ENCODE measurements around the gene PTPN6. TPM values are rescaled to one million over a fixed set of nuclear protein-coding genes. Genes with fewer than 3 reads are reported as not detected.

PTPN6 gene
- total and polyA plus RNA-seq, 9 of the 15 experiments (the other 6 are each of a cell fraction or from before 2014, with no cell fraction given): 1.5 to 5.1 (median 3.9) TPM

GRCh38 chr12:6904280-6905276, 46.6 kb upstream of the PTPN6 start, which contains the start of gene LRRC23 (continued):
- peak; percentile 51 for TF ChIP-seq RBFOX2 (IDR thresholded peaks at IDR 0.05; ENCODE audit: low read depth, low read length)
- peak; percentile 60 to 68; a peak in 3 of 4 replicates for TF ChIP-seq NRF1 (conservative IDR thresholded peaks at IDR 0.05 in 1 of 2, IDR thresholded peaks at IDR 0.05 in 1 of 2)
- peak; percentile 24; the same call in 1 of the 2 replicates for TF ChIP-seq FOXM1 (IDR thresholded peaks at IDR 0.05; ENCODE audit: low read depth)
- no peak for TF ChIP-seq FOXM1 (CRISPR knock-in tag; IDR thresholded peaks at IDR 0.05; ENCODE audit: low read depth)
- no peak for TF ChIP-seq ATF1 (CRISPR knock-in tag; IDR thresholded peaks at IDR 0.05)
- peak; percentile 82 for TF ChIP-seq ATF1 (tag; IDR thresholded peaks at IDR 0.05)
- peak; percentile 92 for TF ChIP-seq ZFP91 (CRISPR knock-in tag; IDR thresholded peaks at IDR 0.05)
- TF ChIP-seq SAP30 (IDR thresholded peaks at IDR 0.05; ENCODE audit: borderline replicate concordance, insufficient read depth, low read depth, low read length, poor library complexity, severe bottlenecking): peak; percentile 43
- TF ChIP-seq CEBPZ (IDR thresholded peaks at IDR 0.05; ENCODE audit: borderline replicate concordance, low read depth, low read length): no peak
- peak; percentile 54 for TF ChIP-seq CXXC5 (CRISPR knock-in tag; IDR thresholded peaks at IDR 0.05)
- TF ChIP-seq ELF1 (tag; IDR thresholded peaks at IDR 0.05): peak; percentile 47; the same call in 1 of the 2 replicates
- TF ChIP-seq CREM (IDR thresholded peaks at IDR 0.05; ENCODE audit: low read depth): peak; percentile 85
- peak; percentile 66; the same call in 1 of the 2 replicates for TF ChIP-seq PHF8 (IDR thresholded peaks at IDR 0.05; ENCODE audit: borderline replicate concordance, low read length)
- TF ChIP-seq RFX7 (CRISPR knock-in tag; IDR thresholded peaks at IDR 0.05): no peak
- TF ChIP-seq SP1 (CRISPR knock-in tag; IDR thresholded peaks at IDR 0.05): peak; percentile 65; the same call in 1 of the 2 replicates
- no peak for TF ChIP-seq ZNF24 (IDR thresholded peaks at IDR 0.05)
- TF ChIP-seq ZKSCAN3 (CRISPR knock-in tag; IDR thresholded peaks at IDR 0.05): no peak
- TF ChIP-seq RFX1 (IDR thresholded peaks at IDR 0.05): peak; percentile 94
- no peak for TF ChIP-seq TFE3 (CRISPR knock-in tag; IDR thresholded peaks at IDR 0.05)
- 0 out of 2 replicates have a peak, but pooled peaks have one; percentile 24 for TF ChIP-seq XRCC5 (IDR thresholded peaks at IDR 0.05; ENCODE audit: low read depth, low read length)

Data from K562 (cell line).